A673 (cell line): ENCODE data around the gene PSD. TPM values are rescaled to one million over a fixed set of nuclear protein-coding genes. Genes with fewer than 3 reads are reported as not detected.
A peak's percentile ranks its signal among the peaks of the same experiment; 100 is the strongest.

Experiments used
- BruUV-seq: library from RNA; stranded (reverse); fragments of 400-500 nt; replicated peaks from 2 replicates; lab custom pipeline; 2021; lab: Mats Ljungman, UMichigan
- CTCF ChIA-PET: fragments of 300-600 bp; sonication (Branson Sonifier 250); formaldehyde crosslinking; loops from one replicate; lab custom pipeline; 2022; ENCODE audit warnings: antibody characterized with exemption; lab: Charles Lee
- POLR2A ChIA-PET: fragments of 300-600 bp; sonication (Branson Sonifier 250); formaldehyde crosslinking; loops from one replicate; lab custom pipeline; 2022; ENCODE audit warnings: antibody characterized with exemption; ENCODE audit not compliant: low non-redundant PET; lab: Charles Lee
- DNase-seq: peaks from one replicate; pipeline ENCODE4 v3.0.0-alpha.2; 2015; ENCODE audit warnings: low spot score
- H3K27ac ChIP-seq: fragments of 200-600 bp; sonication (generic); 2 replicates; pipeline ENCODE4 v1.5.1; 2016; ENCODE audit warnings: mixed run types, low read depth, mild to moderate bottlenecking, mixed read lengths, antibody characterized with exemption, low read length; ENCODE audit not compliant: poor library complexity, severe bottlenecking
- H3K27me3 ChIP-seq: fragments of 200-600 bp; sonication (generic); replicated peaks from 2 replicates; pipeline ENCODE4 v1.6.1; 2017; ENCODE audit warnings: mixed run types, low read depth, mild to moderate bottlenecking, mixed read lengths, antibody characterized with exemption, low read length; ENCODE audit not compliant: insufficient read depth, poor library complexity
- H3K36me3 ChIP-seq: fragments of 200-600 bp; sonication (generic); 2 replicates; pipeline ENCODE4 v1.6.1; 2016; ENCODE audit warnings: mixed run types, mild to moderate bottlenecking, mixed read lengths, antibody characterized with exemption, low read length; ENCODE audit not compliant: insufficient read depth, poor library complexity, severe bottlenecking
- H3K4me1 ChIP-seq: fragments of 200-600 bp; sonication (generic); 2 replicates; pipeline ENCODE4 v1.6.1; 2017; ENCODE audit warnings: mixed run types, mild to moderate bottlenecking, mixed read lengths, antibody characterized with exemption, low read length; ENCODE audit not compliant: insufficient read depth, poor library complexity, severe bottlenecking
- H3K4me3 ChIP-seq: fragments of 200-600 bp; sonication (generic); 2 replicates; pipeline ENCODE4 v1.5.1; 2016; ENCODE audit warnings: low read depth, mixed run types, mild to moderate bottlenecking, mixed read lengths, low read length; ENCODE audit not compliant: poor library complexity, severe bottlenecking
- H3K9me3 ChIP-seq: fragments of 200-600 bp; sonication (generic); 2 replicates; pipeline ENCODE4 v1.6.1; 2016; ENCODE audit warnings: mixed run types, low read depth, mild to moderate bottlenecking, mixed read lengths, antibody characterized with exemption, low read length; ENCODE audit not compliant: poor library complexity, severe bottlenecking
- CTCF ChIP-seq: fragments of 300-800, 200-600 bp; sonication (generic); conservative IDR thresholded peaks from 2 replicates; pipeline ENCODE4 v1.5.1; 2017; ENCODE audit warnings: low read depth, mild to moderate bottlenecking, antibody characterized with exemption, low read length, moderate library complexity, mixed read lengths
- EZH2 ChIP-seq: fragments of 200-600 bp; sonication (generic); IDR thresholded peaks from 2 replicates; pipeline ENCODE4 v1.6.1; 2017; ENCODE audit warnings: borderline replicate concordance, low read depth, mild to moderate bottlenecking, mixed read lengths, antibody characterized with exemption, low read length; ENCODE audit not compliant: poor library complexity, severe bottlenecking
- intact Hi-C: fragments of 100-400 bp; cut with micrococcal nuclease; formaldehyde crosslinking; loops from one replicate; pipeline ENCODE4 v1.10.0; 2022; ENCODE audit not compliant: unreplicated experiment
- total RNA-seq: library from RNA; stranded (reverse); gene quantifications from 2 replicates; pipeline ENCODE4 v1.2.3, GENCODE V29; 2021

PSD gene
- total RNA-seq, 1 experiment from 2014 or later, result 5.8 TPM

GRCh38 chr10:102394079-102394800 is 24.3 kb downstream of the PSD start:
- TF ChIP-seq CTCF (0 out of 2 replicates have a peak, but pooled peaks have one; percentile 6), EZH2 (no peak)
- Histone ChIP-seq H3K27ac (peak overlapping the region; percentile 90), H3K9me3 (no peaks in the 10 kb centered on the region), H3K4me3 (peak overlapping the region; percentile 73), H3K27me3 (no peaks in the 10 kb centered on the region), H3K4me1 (peaks cover 5% of the 10 kb centered on the region), H3K36me3 (no peaks in the 10 kb centered on the region)
- no TSS peak for BruUV-seq
- ChIA-PET CTCF (interaction anchor here (0.6 to 2.9 kb wide), 6 partner anchors 9 to 479 kb away, joined by 3 to 13 read pairs (median 5); partner anchors contain the start of gene FBXL15), POLR2A (no interaction called here)
- DNase-seq, result peak; percentile 94
- intact Hi-C loops, result loop anchor here (1.0 to 10.0 kb wide), 3 partner anchors 85 to 251 kb away; partner anchors contain the start of gene TRIM8

DNA sequence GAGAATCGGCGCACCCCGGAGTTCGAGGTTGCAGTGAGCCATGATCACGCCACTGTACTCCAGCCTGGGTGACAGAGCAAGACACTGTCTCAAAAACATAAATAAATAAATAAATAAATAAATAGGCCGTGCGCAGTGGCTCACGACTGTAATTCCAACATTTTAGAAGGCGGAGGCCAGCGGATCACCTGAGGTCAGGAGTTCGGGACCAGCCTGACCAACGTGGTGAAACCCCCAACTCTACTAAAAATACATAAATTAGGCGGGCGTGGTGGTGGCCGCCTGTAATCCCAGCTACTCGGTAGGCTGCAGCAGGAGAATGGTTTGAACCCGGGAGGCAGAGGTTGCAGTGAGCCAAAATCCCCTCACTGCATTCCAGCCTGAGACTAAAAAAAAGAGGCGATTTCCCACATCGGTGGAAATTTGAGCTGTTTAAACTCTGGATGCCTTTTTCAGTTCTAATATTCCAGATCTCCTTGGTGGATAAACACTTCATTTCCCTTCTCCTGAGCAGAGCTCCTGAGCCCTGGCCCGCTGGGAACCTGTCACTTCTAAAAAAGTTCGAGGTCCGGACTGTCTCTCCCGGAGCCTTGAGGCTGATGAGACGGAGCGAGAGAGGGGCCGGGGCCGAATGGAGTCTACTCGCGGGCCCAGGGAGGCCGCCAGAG is 25.0 kb downstream of the PSD start:
- Histone ChIP-seq H3K9me3 (no peaks in the 10 kb centered on the region), H3K27ac (peak overlapping the region; percentile 90), H3K27me3 (no peaks in the 10 kb centered on the region), H3K4me3 (peak overlapping the region; percentile 73), H3K36me3 (no peaks in the 10 kb centered on the region), H3K4me1 (peaks cover 5% of the 10 kb centered on the region)
- ChIA-PET POLR2A (no interaction called here), CTCF (interaction anchor here (0.6 to 2.9 kb wide), 5 partner anchors 9 to 225 kb away, joined by 3 to 13 read pairs (median 4); no protein-coding TSS in a partner anchor)
- BruUV-seq, result TSS peak; percentile 80
- peak; percentile 97 for TF ChIP-seq CTCF
- TF ChIP-seq EZH2, result no peak
- no peak for DNase-seq
- intact Hi-C loops, result loop anchor here (1.0 to 10.0 kb wide), 3 partner anchors 86 to 251 kb away; partner anchors contain the start of gene TRIM8

- Histone ChIP-seq H3K9me3 (no peaks in the 10 kb centered on the region), H3K4me1 (peaks cover 5% of the 10 kb centered on the region), H3K36me3 (no peaks in the 10 kb centered on the region), H3K27ac (no peak overlapping the region), H3K4me3 (no peak overlapping the region), H3K27me3 (no peaks in the 10 kb centered on the region)
- BruUV-seq, result no TSS peak
- intact Hi-C loops, result loop anchor here (5.0 to 10.0 kb wide), 2 partner anchors 190 to 252 kb away; partner anchors contain the start of gene TRIM8
- ChIA-PET POLR2A (no interaction called here), CTCF (interaction anchor here (0.5 to 1.4 kb wide), 2 partner anchors 31 to 162 kb away, joined by 4 to 5 read pairs; no protein-coding TSS in a partner anchor)
- no peak for TF ChIP-seq EZH2
- no peak for TF ChIP-seq CTCF
- no peak for DNase-seq
These were observed 26.3 kb downstream of the PSD start for GRCh38 chr10:102392306-102392705.
